Endothelial cell of umbilical vein (primary cell): ENCODE data around the gene KCNE3. TPM values are rescaled to one million over a fixed set of nuclear protein-coding genes. Genes with fewer than 3 reads are reported as not detected.

Experiments used
- BruUV-seq: library from RNA; stranded (reverse); fragments of 400-500 nt; replicated peaks from 2 replicates; lab custom pipeline; 2021; lab: Mats Ljungman, UMichigan
- CTCF ChIA-PET: fragments of 300-600, 350-600 bp; sonication (Branson Sonifier 250); formaldehyde crosslinking; loops from one replicate; lab custom pipeline; 2021; ENCODE audit warnings: antibody characterized with exemption, inconsistent platforms; lab: Charles Lee
- POLR2A ChIA-PET: fragments of 300-600, 350-600 bp; sonication (Branson Sonifier 250); formaldehyde crosslinking; loops from one replicate; lab custom pipeline; 2021; ENCODE audit warnings: antibody characterized with exemption, inconsistent platforms; lab: Charles Lee
- DNase-seq: peaks from one replicate; pipeline ENCODE4 v3.0.0-alpha.2; 2011; ENCODE audit warnings: low read depth, low spot score
- FAIRE-seq: peaks from 2 replicates; lab custom pipeline; 2011; peaks lifted over from hg19 to GRCh38; lab: Jason Lieb, UNC
- H2AFZ ChIP-seq: 2 replicates; pipeline ENCODE4 v1.6.0; 2012; ENCODE audit warnings: low read depth, low read length, control low read depth, inconsistent platforms
- H3K27ac ChIP-seq: 2 replicates; pipeline ENCODE4 v1.5.1; 2011; ENCODE audit warnings: low read depth, mild to moderate bottlenecking, control low read depth, low read length, moderate library complexity; ENCODE audit not compliant: insufficient read depth
- H3K27me3 ChIP-seq, 2 experiments: 2 replicates each; pipeline versions ENCODE4 v1.6.0 to v1.6.1; 2011; ENCODE audit warnings: low read length in 2 of 2, mixed read lengths in 1 of 2; ENCODE audit not compliant: control insufficient read depth in 2 of 2, insufficient read depth in 2 of 2
- H3K36me3 ChIP-seq, 2 experiments: 2 replicates in 1 of 2; 3 replicates in 1 of 2; pipeline ENCODE4 v1.5.1; 2011; ENCODE audit warnings: low read length in 2 of 2, mild to moderate bottlenecking in 1 of 2, moderate library complexity in 1 of 2; ENCODE audit not compliant: control insufficient read depth in 2 of 2, insufficient read depth in 2 of 2; ENCODE audit errors: extremely low read depth in 1 of 2
- H3K4me1 ChIP-seq: 3 replicates; pipeline ENCODE4 v1.5.1; 2011; ENCODE audit warnings: mild to moderate bottlenecking, low read length; ENCODE audit not compliant: control insufficient read depth, insufficient read depth; ENCODE audit errors: extremely low read depth
- H3K4me2 ChIP-seq: 2 replicates; pipeline ENCODE4 v1.6.1; 2011; ENCODE audit warnings: low read length, control low read depth, mixed read lengths; ENCODE audit not compliant: insufficient read depth
- H3K4me3 ChIP-seq, 3 experiments: fragments of 200-600 bp in 1 of 3; sonication (generic), shearing (Covaris generic) in 1 of 3; replicated peaks in 1 of 3; 2 replicates each; pipeline ENCODE4 v1.5.1; 2011 to 2016; ENCODE audit warnings: control low read depth in 3 of 3, low read length in 3 of 3, mild to moderate bottlenecking in 2 of 3, inconsistent platforms in 1 of 3, low read depth in 1 of 3, moderate library complexity in 1 of 3; ENCODE audit not compliant: insufficient read depth in 1 of 3
- H3K79me2 ChIP-seq: 2 replicates; pipeline ENCODE4 v1.6.0; 2012; ENCODE audit warnings: low read length, inconsistent platforms; ENCODE audit not compliant: control insufficient read depth, insufficient read depth
- H3K9ac ChIP-seq: replicated peaks from 2 replicates; pipeline ENCODE3; 2011; ENCODE audit warnings: low read length, control low read depth; ENCODE audit not compliant: insufficient read depth; ENCODE audit errors: extremely low read depth
- H3K9me1 ChIP-seq: replicated peaks from 3 replicates; pipeline ENCODE4 v1.6.0; 2011; ENCODE audit warnings: mild to moderate bottlenecking, low read length; ENCODE audit not compliant: control insufficient read depth, insufficient read depth; ENCODE audit errors: extremely low read depth
- H3K9me3 ChIP-seq: replicated peaks from 2 replicates; pipeline ENCODE4 v1.5.1; 2012; ENCODE audit warnings: low read length, inconsistent platforms; ENCODE audit not compliant: control insufficient read depth, insufficient read depth
- H4K20me1 ChIP-seq: replicated peaks from 2 replicates; pipeline ENCODE3; 2011; ENCODE audit warnings: mild to moderate bottlenecking, low read length; ENCODE audit not compliant: control insufficient read depth, insufficient read depth; ENCODE audit errors: extremely low read depth
- EZH2 ChIP-seq: IDR thresholded peaks from 2 replicates; pipeline ENCODE4 v1.6.1; 2012; ENCODE audit warnings: borderline replicate concordance, low read depth, mild to moderate bottlenecking, moderate library complexity, low read length, inconsistent platforms; ENCODE audit not compliant: severe bottlenecking
- FOS ChIP-seq: IDR thresholded peaks from 2 replicates; pipeline ENCODE4 v1.6.1; 2011; ENCODE audit warnings: mild to moderate bottlenecking, low read length, moderate library complexity, borderline replicate concordance; ENCODE audit not compliant: insufficient read depth
- GATA2 ChIP-seq: IDR thresholded peaks from 2 replicates; pipeline ENCODE4 v1.7.0; 2011; ENCODE audit warnings: low read depth, mild to moderate bottlenecking, moderate library complexity, mixed read lengths, low read length; ENCODE audit not compliant: insufficient read length, insufficient read depth
- JUN ChIP-seq: IDR thresholded peaks from 2 replicates; pipeline ENCODE4 v1.6.1; 2011; ENCODE audit warnings: borderline replicate concordance, low read depth; ENCODE audit not compliant: insufficient read length, insufficient read depth
- MAX ChIP-seq: IDR thresholded peaks from 2 replicates; pipeline ENCODE4 v1.6.1; 2011; ENCODE audit not compliant: insufficient read depth, insufficient read length
- MYC ChIP-seq: IDR thresholded peaks from one replicate; pipeline ENCODE4 v1.6.1; 2011; ENCODE audit warnings: mild to moderate bottlenecking, low read depth, low read length
- POLR2A ChIP-seq: IDR thresholded peaks from 2 replicates; pipeline ENCODE4 v1.6.1; 2012; ENCODE audit warnings: low read depth, mild to moderate bottlenecking, control low read depth, low read length
- POLR2AphosphoS5 ChIP-seq: IDR thresholded peaks from 2 replicates; pipeline ENCODE4 v1.6.1; 2012; ENCODE audit warnings: low read depth, mild to moderate bottlenecking, control low read depth, low read length, moderate library complexity; ENCODE audit not compliant: insufficient read depth
- dilution Hi-C: fragments of 300-500 bp; cut with MboI; formaldehyde crosslinking; loops from one replicate; pipeline ENCODE4 v1.15.0; 2019; ENCODE audit warnings: low sequenced_read_pairs; ENCODE audit not compliant: extremely low pct_ligation_motif_present
- intact Hi-C: fragments of 100-400 bp; cut with micrococcal nuclease; formaldehyde crosslinking; loops from one replicate; pipeline ENCODE4 v1.10.0; 2022
- polyA plus RNA-seq, 4 experiments: library from polyadenylated mRNA; depleted of rRNA in 3 of 4; stranded (reverse) in 3 of 4; unstranded in 1 of 4; fragments of >200 nt; gene quantifications; 2 replicates each; pipeline versions ENCODE4 v1.2.1 to v1.2.3, GENCODE V29; 2011 to 2012; ENCODE audit warnings: missing spikeins in 1 of 4
- total RNA-seq: library from RNA; stranded (reverse); gene quantifications from 2 replicates; pipeline ENCODE4 v1.2.3, GENCODE V29; 2021
- TF ChIP-seq, protein P1 (sequence below), 2 donors: IDR thresholded peaks; 1 replicate in 1 of 2; 2 replicates in 1 of 2; pipeline ENCODE4 v1.5.1; 2011; ENCODE audit warnings: low read length in 2 of 2, mild to moderate bottlenecking in 2 of 2, moderate library complexity in 2 of 2, control low read depth in 1 of 2, inconsistent platforms in 1 of 2, low read depth in 1 of 2; ENCODE audit not compliant: insufficient read depth in 1 of 2; ENCODE audit errors: extremely low read depth in 1 of 2

KCNE3 gene
- total and polyA plus RNA-seq, 2 donors (not counting 3 experiments of a cell fraction or from before 2014, with no cell fraction given), result 0.97 to 2.2 TPM

GRCh38 chr11:74443071-74443864 lies 24.1 kb downstream of the KCNE3 start:
- DNase-seq (peak; percentile 70), FAIRE-seq (no peak)
- Histone ChIP-seq H3K4me3 (no peak overlapping the region), H2AFZ (no peak overlapping the region), H3K9ac (no peak overlapping the region), H3K4me2 (no peak overlapping the region), H3K4me1 (no peaks in the 10 kb centered on the region), H3K9me1 (no peaks in the 10 kb centered on the region), H4K20me1 (no peaks in the 10 kb centered on the region), H3K36me3 (no peaks in the 10 kb centered on the region), H3K9me3 (no peaks in the 10 kb centered on the region), H3K27me3 (no peaks in the 10 kb centered on the region), H3K79me2 (no peaks in the 10 kb centered on the region), H3K27ac (no peak overlapping the region)
- dilution Hi-C loops (no loop called here), intact Hi-C loops (no loop called here)
- ChIA-PET CTCF (interaction anchor here (1.0 to 4.3 kb wide), 4 partner anchors 9 to 189 kb away, joined by 4 to 30 read pairs (median 20); no protein-coding TSS in a partner anchor), POLR2A (no interaction called here)
- BruUV-seq, result no TSS peak
- TF ChIP-seq POLR2AphosphoS5, result no peak
- TF ChIP-seq, protein P1, sequence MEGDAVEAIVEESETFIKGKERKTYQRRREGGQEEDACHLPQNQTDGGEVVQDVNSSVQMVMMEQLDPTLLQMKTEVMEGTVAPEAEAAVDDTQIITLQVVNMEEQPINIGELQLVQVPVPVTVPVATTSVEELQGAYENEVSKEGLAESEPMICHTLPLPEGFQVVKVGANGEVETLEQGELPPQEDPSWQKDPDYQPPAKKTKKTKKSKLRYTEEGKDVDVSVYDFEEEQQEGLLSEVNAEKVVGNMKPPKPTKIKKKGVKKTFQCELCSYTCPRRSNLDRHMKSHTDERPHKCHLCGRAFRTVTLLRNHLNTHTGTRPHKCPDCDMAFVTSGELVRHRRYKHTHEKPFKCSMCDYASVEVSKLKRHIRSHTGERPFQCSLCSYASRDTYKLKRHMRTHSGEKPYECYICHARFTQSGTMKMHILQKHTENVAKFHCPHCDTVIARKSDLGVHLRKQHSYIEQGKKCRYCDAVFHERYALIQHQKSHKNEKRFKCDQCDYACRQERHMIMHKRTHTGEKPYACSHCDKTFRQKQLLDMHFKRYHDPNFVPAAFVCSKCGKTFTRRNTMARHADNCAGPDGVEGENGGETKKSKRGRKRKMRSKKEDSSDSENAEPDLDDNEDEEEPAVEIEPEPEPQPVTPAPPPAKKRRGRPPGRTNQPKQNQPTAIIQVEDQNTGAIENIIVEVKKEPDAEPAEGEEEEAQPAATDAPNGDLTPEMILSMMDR (IDR thresholded peaks at IDR 0.05; ENCODE audit: extremely low read depth in 1 of 2, insufficient read depth in 1 of 2, low read depth in 1 of 2, low read length in 2 of 2), result peak in 1 of 2 donors; percentile 26

GRCh38 chr11:74442636-74443035 lies 24.7 kb downstream of the KCNE3 start:
- H3K36me3 ChIP-seq, result no peaks in the 10 kb centered on the region
- H3K27me3 ChIP-seq, result no peaks in the 10 kb centered on the region
- FAIRE-seq (no peak), DNase-seq (no peak)
- H3K79me2 ChIP-seq, result no peaks in the 10 kb centered on the region
- H3K4me3 ChIP-seq, result no peak overlapping the region
- peaks cover 1% of the 10 kb centered on the region for H3K4me1 ChIP-seq
- no peaks in the 10 kb centered on the region for H3K9me3 ChIP-seq
- H3K27ac ChIP-seq, result no peak overlapping the region
- ChIA-PET POLR2A (no interaction called here), CTCF (interaction anchor here (1.0 to 4.3 kb wide), 4 partner anchors 9 to 188 kb away, joined by 4 to 30 read pairs (median 20); no protein-coding TSS in a partner anchor)
- H3K9me1 ChIP-seq, result no peaks in the 10 kb centered on the region
- intact Hi-C loops, result no loop called here
- H2AFZ ChIP-seq, result no peak overlapping the region
- TF ChIP-seq POLR2A, result no peak
- no peak for TF ChIP-seq MAX
- TF ChIP-seq POLR2AphosphoS5, result no peak
- TF ChIP-seq, protein P1 (IDR thresholded peaks at IDR 0.05; ENCODE audit: extremely low read depth in 1 of 2, insufficient read depth in 1 of 2, low read depth in 1 of 2, low read length in 2 of 2), result no peak
- no peak for TF ChIP-seq GATA2
- TF ChIP-seq EZH2, result no peak
- TF ChIP-seq FOS, result no peak
- TF ChIP-seq MYC, result no peak
- TF ChIP-seq JUN, result no peak
- no peak overlapping the region for H3K9ac ChIP-seq
- H3K4me2 ChIP-seq, result no peak overlapping the region
- no peaks in the 10 kb centered on the region for H4K20me1 ChIP-seq
- dilution Hi-C loops, result no loop called here
- no TSS peak for BruUV-seq
